ENCODE results near the gene NUDT6.

GRCh38 chr4:122914938-122915337 lies 7.5 kb downstream of the NUDT6 start:
- TF ChIP-seq EP300 (IDR thresholded peaks at IDR 0.05; ENCODE audit: borderline replicate concordance), result no peak
- no peak for TF ChIP-seq EGR1 (IDR thresholded peaks at IDR 0.05)
- TF ChIP-seq REST (IDR thresholded peaks at IDR 0.05; ENCODE audit: low read depth), result no peak
- TF ChIP-seq RAD21 (IDR thresholded peaks at IDR 0.05; ENCODE audit: low read depth), result no peak
- TF ChIP-seq CEBPB (IDR thresholded peaks at IDR 0.05), result no peak
- no peak for TF ChIP-seq FOXM1 (IDR thresholded peaks at IDR 0.05; ENCODE audit: borderline replicate concordance, low read depth)
- TF ChIP-seq TAF1 (IDR thresholded peaks at IDR 0.05; ENCODE audit: low read depth), result no peak
- TF ChIP-seq CREB1 (IDR thresholded peaks at IDR 0.05; ENCODE audit: low read depth), result no peak
- TF ChIP-seq NFIC (IDR thresholded peaks at IDR 0.05), result no peak
- TF ChIP-seq TCF12 (IDR thresholded peaks at IDR 0.05; ENCODE audit: low read depth), result no peak

Measured in Ishikawa (cell line).